Sigmoid colon (tissue), 7 donors: ENCODE results near the gene GAGE12F. TPM values are rescaled to one million over a fixed set of nuclear protein-coding genes. Genes with fewer than 3 reads are reported as not detected.
A peak's percentile ranks its signal among the peaks of the same experiment; 100 is the strongest.
"Not testable (repeated sequence)": the region's sequence is repeated elsewhere in the genome, so short reads cannot be mapped to it uniquely, and the experiment has no call there.

ENCODE experiments used
- DNase-seq: peaks from one replicate; pipeline ENCODE4 v3.0.0-alpha.2; 2019
- H3K27ac ChIP-seq, 4 donors: fragments of 200-600 bp; sonication (generic); one replicate each; pipeline ENCODE4 v1.5.1; 2016 to 2019; ENCODE audit warnings: mild to moderate bottlenecking in 1 of 4
- H3K27me3 ChIP-seq, 3 donors: fragments of 200-600 bp; sonication (generic); one replicate each; pipeline ENCODE4 v1.5.1; 2019; ENCODE audit warnings: mild to moderate bottlenecking in 1 of 3
- H3K36me3 ChIP-seq, 4 donors: fragments of 200-600 bp; sonication (generic); one replicate each; pipeline ENCODE4 v1.5.1; 2016 to 2019
- H3K4me1 ChIP-seq, 4 donors: fragments of 200-600 bp; sonication (generic); one replicate each; pipeline ENCODE4 v1.5.1; 2017 to 2019
- H3K4me3 ChIP-seq, 4 donors: fragments of 200-600 bp; sonication (generic); one replicate each; pipeline ENCODE4 v1.5.1; 2017 to 2019; ENCODE audit warnings: mild to moderate bottlenecking in 2 of 4, moderate library complexity in 1 of 4
- H3K9me3 ChIP-seq, 4 donors: fragments of 200-600 bp in 3 of 4; sonication (generic) in 3 of 4; one replicate each; pipeline versions ENCODE4 v1.5.1 to v1.6.1; 2013 to 2019
- WGBS, 2 donors: extraction: QIAGEN DNeasy Blood & Tissue Kit; methylation state at CpG; one replicate each; pipeline ENCODE4 v1.1.7; 2013; 5-methylcytosine and 5-hydroxymethylcytosine counted together
- intact Hi-C: fragments of 100-400 bp; cut with DNase I; formaldehyde crosslinking; loops from one replicate; pipeline ENCODE4 v1.15.1; 2023
- polyA plus RNA-seq, 3 donors: library from polyadenylated mRNA; stranded (reverse); fragments of 200-250 nt; gene quantifications; one replicate each; pipeline ENCODE4 v1.2.3, GENCODE V29; 2013
- total RNA-seq, 4 donors: library from RNA; depleted of rRNA; stranded (reverse); fragments of >200 nt; gene quantifications; one replicate each; pipeline ENCODE4 v1.1.0, GENCODE V29; 2016
- donor health status: healthy with polysubstance abuse.
- donor health status: Bipolar disorder and iron deficiency.
- donor health status: healthy.

The GAGE12F gene, protein sequence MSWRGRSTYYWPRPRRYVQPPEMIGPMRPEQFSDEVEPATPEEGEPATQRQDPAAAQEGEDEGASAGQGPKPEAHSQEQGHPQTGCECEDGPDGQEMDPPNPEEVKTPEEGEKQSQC
- total RNA-seq (not detected), polyA plus RNA-seq (not detected)

- DNase-seq, H3K9me3 ChIP-seq, H3K4me1 ChIP-seq, intact Hi-C loops, H3K27me3 ChIP-seq, H3K36me3 ChIP-seq, H3K27ac ChIP-seq, H3K4me3 ChIP-seq: not testable (repeated sequence)
- WGBS, 2 donors, result no CpG with 5 or more reads among the region's 16 CpGs
These were observed at the start of gene GAGE12F for GRCh38 chrX:49560542-49560941. Gene GAGE12F (plus strand): TSS chrX:49560842. CDS start chrX:49561997, 1,155 bp downstream.

DNA sequence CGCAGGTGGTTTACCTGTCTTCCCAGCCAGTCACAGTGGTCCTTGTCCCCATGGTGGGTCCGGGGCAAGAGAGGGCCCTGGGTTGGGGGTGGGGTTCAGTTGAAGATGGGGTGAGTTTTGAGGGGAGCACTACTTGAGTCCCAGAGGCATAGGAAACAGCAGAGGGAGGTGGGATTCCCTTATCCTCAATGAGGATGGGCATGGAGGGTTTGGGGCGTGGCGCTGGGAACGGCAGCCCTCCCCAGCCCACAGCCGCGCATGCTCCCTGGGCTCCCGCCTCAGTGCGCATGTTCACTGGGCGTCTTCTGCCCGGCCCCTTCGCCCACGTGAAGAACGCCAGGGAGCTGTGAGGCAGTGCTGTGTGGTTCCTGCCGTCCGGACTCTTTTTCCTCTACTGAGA lies 28.8 kb upstream of the GAGE12F start, which contains the start of gene GAGE12C:
TSS of gene GAGE12C (plus strand) at position 301 of the 400 bp plus-strand sequence. CDS start 1,155 bp downstream, outside the sequence.
- H3K36me3 ChIP-seq, H3K9me3 ChIP-seq, DNase-seq, H3K4me1 ChIP-seq, H3K27ac ChIP-seq, intact Hi-C loops, H3K4me3 ChIP-seq, H3K27me3 ChIP-seq: not testable (repeated sequence)
- WGBS, 2 donors, result no CpG with 5 or more reads among the region's 16 CpGs

GRCh38 chrX:49541433-49541832 lies 19.2 kb upstream of the GAGE12F start, which contains the start of gene GAGE12D:
Gene GAGE12D (plus strand): TSS chrX:49541733. CDS start chrX:49542888, 1,155 bp downstream.
- intact Hi-C loops, H3K36me3 ChIP-seq: not testable (repeated sequence)
- WGBS, 2 donors, result no CpG with 5 or more reads among the region's 16 CpGs

DNA sequence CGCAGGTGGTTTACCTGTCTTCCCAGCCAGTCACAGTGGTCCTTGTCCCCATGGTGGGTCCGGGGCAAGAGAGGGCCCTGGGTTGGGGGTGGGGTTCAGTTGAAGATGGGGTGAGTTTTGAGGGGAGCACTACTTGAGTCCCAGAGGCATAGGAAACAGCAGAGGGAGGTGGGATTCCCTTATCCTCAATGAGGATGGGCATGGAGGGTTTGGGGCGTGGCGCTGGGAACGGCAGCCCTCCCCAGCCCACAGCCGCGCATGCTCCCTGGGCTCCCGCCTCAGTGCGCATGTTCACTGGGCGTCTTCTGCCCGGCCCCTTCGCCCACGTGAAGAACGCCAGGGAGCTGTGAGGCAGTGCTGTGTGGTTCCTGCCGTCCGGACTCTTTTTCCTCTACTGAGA lies 9.7 kb upstream of the GAGE12F start, which contains the start of gene GAGE12E:
TSS of gene GAGE12E (plus strand) at position 301 of the 400 bp plus-strand sequence. CDS start 1,155 bp downstream, outside the sequence.
- H3K36me3 ChIP-seq, DNase-seq, H3K4me3 ChIP-seq, H3K27me3 ChIP-seq, H3K4me1 ChIP-seq, H3K27ac ChIP-seq, H3K9me3 ChIP-seq, intact Hi-C loops: not testable (repeated sequence)
- WGBS, 2 donors, result no CpG with 5 or more reads among the region's 16 CpGs

More at GRCh38 chrX:49541433-49541832, 19.2 kb upstream of the GAGE12F start, which contains the start of gene GAGE12D:
- not testable (repeated sequence) for H3K27me3 ChIP-seq, H3K4me1 ChIP-seq, H3K4me3 ChIP-seq, H3K27ac ChIP-seq, H3K9me3 ChIP-seq, DNase-seq

GRCh38 chrX:49568728-49569127 lies 8.1 kb downstream of the GAGE12F start:
- WGBS, 2 donors, result no CpG with 5 or more reads among the region's 11 CpGs
- H3K9me3 ChIP-seq, H3K4me3 ChIP-seq, DNase-seq, H3K27me3 ChIP-seq, H3K27ac ChIP-seq, H3K4me1 ChIP-seq, intact Hi-C loops, H3K36me3 ChIP-seq: not testable (repeated sequence)

GRCh38 chrX:49569152-49569551 lies 8.5 kb downstream of the GAGE12F start:
- H3K27me3 ChIP-seq, H3K4me1 ChIP-seq, H3K27ac ChIP-seq, DNase-seq, H3K4me3 ChIP-seq, H3K36me3 ChIP-seq, intact Hi-C loops, H3K9me3 ChIP-seq: not testable (repeated sequence)
- WGBS, 2 donors, result no CpG with 5 or more reads among the region's 13 CpGs

- DNase-seq, H3K4me3 ChIP-seq, H3K27ac ChIP-seq, H3K36me3 ChIP-seq, intact Hi-C loops, H3K27me3 ChIP-seq, H3K4me1 ChIP-seq, H3K9me3 ChIP-seq: not testable (repeated sequence)
- WGBS, 2 donors, result no CpG with 5 or more reads among the region's 16 CpGs
These were observed 9.5 kb downstream of the GAGE12F start, which contains the start of gene GAGE12G for GRCh38 chrX:49570100-49570499. Gene GAGE12G (plus strand): TSS chrX:49570400. CDS start chrX:49571555, 1,155 bp downstream.

GRCh38 chrX:49579649-49580048 lies 19.0 kb downstream of the GAGE12F start, which contains the start of gene GAGE12H:
Gene GAGE12H (plus strand): TSS chrX:49579949. CDS start chrX:49581104, 1,155 bp downstream.
- DNase-seq, H3K27ac ChIP-seq, H3K36me3 ChIP-seq, H3K9me3 ChIP-seq, H3K27me3 ChIP-seq, intact Hi-C loops, H3K4me1 ChIP-seq, H3K4me3 ChIP-seq: not testable (repeated sequence)
- WGBS, 2 donors, result no CpG with 5 or more reads among the region's 16 CpGs

DNA sequence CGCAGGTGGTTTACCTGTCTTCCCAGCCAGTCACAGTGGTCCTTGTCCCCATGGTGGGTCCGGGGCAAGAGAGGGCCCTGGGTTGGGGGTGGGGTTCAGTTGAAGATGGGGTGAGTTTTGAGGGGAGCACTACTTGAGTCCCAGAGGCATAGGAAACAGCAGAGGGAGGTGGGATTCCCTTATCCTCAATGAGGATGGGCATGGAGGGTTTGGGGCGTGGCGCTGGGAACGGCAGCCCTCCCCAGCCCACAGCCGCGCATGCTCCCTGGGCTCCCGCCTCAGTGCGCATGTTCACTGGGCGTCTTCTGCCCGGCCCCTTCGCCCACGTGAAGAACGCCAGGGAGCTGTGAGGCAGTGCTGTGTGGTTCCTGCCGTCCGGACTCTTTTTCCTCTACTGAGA lies 28.6 kb downstream of the GAGE12F start, which contains the start of gene GAGE2A:
TSS of gene GAGE2A (plus strand) at position 301 of the 400 bp plus-strand sequence. CDS start 1,155 bp downstream, outside the sequence.
- intact Hi-C loops, H3K36me3 ChIP-seq, H3K4me3 ChIP-seq, H3K27me3 ChIP-seq, H3K4me1 ChIP-seq, H3K9me3 ChIP-seq, H3K27ac ChIP-seq, DNase-seq: not testable (repeated sequence)
- WGBS, 2 donors, result no CpG with 5 or more reads among the region's 16 CpGs

DNA sequence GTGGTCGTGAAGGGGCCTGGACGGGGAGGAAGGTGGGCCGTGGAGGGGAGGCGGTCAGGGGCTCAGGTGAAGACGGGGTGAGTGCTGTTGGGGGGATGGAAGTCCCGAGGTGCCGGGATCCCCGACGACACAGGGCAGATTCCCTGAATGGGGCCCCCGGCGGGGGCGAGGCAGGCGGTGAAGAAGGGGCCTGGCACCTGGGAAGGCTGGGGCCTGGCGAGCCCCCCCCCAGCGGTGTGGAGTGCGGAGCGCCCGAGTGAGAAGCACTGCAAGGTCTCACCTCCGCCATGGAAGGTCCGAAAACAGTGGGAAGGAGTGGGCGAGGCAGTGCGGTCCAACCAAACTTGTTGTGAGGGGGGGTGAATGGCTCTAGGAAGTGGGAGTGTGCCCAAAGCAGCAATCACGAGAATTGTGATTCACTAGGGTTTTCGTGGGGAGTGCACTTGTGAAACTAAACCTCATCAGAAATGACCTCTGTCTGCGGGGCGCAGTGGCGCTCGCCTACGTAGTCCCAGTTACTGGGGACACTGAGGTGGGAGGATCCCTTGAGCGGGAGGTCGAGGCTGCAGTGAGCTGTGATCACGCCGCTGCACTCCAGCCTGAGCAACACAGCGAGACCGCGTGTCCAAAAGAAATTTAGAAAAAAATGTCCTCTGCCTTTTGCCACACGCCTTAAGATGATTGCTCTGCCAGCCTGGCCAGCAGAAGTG lies 29.3 kb downstream of the GAGE12F start:
- H3K4me1 ChIP-seq, H3K9me3 ChIP-seq, H3K27me3 ChIP-seq, intact Hi-C loops, H3K36me3 ChIP-seq, H3K4me3 ChIP-seq, H3K27ac ChIP-seq: not testable (repeated sequence)
- 92 to 94% methylated on average over 25 of the region's 37 CpGs for WGBS, 2 donors
- DNase-seq, result peak; percentile 78

GRCh38 chrX:49590488-49590887 lies 29.8 kb downstream of the GAGE12F start:
- intact Hi-C loops, H3K4me1 ChIP-seq, H3K27me3 ChIP-seq, H3K4me3 ChIP-seq, H3K27ac ChIP-seq, H3K36me3 ChIP-seq, DNase-seq, H3K9me3 ChIP-seq: not testable (repeated sequence)
- 95 to 96% methylated on average over 10 to 13 of the region's 17 CpGs for whole genome bisulfite sequencing, 2 donors

GRCh38 chrX:49598720-49599119 lies 38.1 kb downstream of the GAGE12F start, which contains the start of gene GAGE1:
Gene GAGE1 (plus strand): TSS chrX:49599020. CDS start chrX:49600175, 1,155 bp downstream.
- DNase-seq, intact Hi-C loops: not testable (repeated sequence)

More at GRCh38 chrX:49598720-49599119, 38.1 kb downstream of the GAGE12F start, which contains the start of gene GAGE1:
- H3K4me1 ChIP-seq, H3K4me3 ChIP-seq, H3K27me3 ChIP-seq, H3K27ac ChIP-seq, H3K36me3 ChIP-seq, H3K9me3 ChIP-seq: not testable (repeated sequence)
- no CpG with 5 or more reads among the region's 16 CpGs for WGBS, 2 donors
